Left lobe of liver (tissue), 2 donors: ENCODE data around the gene KRT9. TPM values are rescaled to one million over a fixed set of nuclear protein-coding genes. Genes with fewer than 3 reads are reported as not detected.
A peak's percentile ranks its signal among the peaks of the same experiment; 100 is the strongest.

Experiments
- ATAC-seq: fragments of 200-7000 bp; cut with Tn5 transposase; one replicate; pipeline ENCODE4 v1.9.1; 2020; ENCODE audit warnings: mild to moderate bottlenecking, moderate library complexity
- DNase-seq: peaks from one replicate; pipeline ENCODE4 v3.0.0-alpha.2; 2020; ENCODE audit warnings: low spot score
- total RNA-seq: library from RNA; stranded (reverse); gene quantifications from one replicate; pipeline ENCODE4 v1.2.1, GENCODE V29; 2021
- donor health status: DM: no; HTN: no; CAD: no; lungs with moderate emphysema.
- donor health status: DM: no; HTN: yes; CAD: no.

Gene KRT9
- total RNA-seq, 1 donor from 2014 or later = not detected

DNA sequence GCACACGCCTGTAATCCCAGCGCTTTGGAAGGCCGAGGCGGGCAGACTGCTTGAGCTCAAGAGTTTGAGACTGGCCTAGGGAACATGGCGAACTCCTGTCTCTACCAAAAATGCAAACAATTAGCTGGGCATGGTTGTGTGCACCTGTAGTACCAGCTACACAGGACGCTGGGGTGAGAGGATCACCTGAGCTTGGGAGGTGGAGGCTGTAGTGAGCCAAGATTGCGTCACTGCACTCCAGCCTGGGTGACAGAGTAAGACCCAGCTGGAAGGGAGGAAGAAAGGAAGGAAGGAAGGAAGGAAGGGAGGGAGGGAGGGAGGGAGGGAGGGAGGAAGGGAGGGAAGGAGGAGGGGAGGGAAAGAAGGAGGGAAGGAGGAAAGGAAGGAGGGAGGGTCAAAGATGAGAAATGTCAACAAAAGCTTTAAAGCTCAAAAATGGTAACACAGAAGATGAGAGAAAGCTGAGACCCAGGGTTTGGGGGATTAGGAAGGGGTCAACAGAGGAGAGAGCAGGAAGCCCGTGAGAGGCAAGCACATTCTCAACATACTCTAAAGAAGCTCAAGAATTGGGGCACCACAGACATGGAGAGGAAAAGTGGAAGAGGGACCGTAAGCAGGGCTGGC is 38.8 kb downstream of the KRT9 start:
- DNase-seq (no peak), ATAC-seq (no peak)

GRCh38 chr17:41531993-41532392 is 39.9 kb downstream of the KRT9 start:
- DNase-seq (no peak), ATAC-seq (no peak)

DNA sequence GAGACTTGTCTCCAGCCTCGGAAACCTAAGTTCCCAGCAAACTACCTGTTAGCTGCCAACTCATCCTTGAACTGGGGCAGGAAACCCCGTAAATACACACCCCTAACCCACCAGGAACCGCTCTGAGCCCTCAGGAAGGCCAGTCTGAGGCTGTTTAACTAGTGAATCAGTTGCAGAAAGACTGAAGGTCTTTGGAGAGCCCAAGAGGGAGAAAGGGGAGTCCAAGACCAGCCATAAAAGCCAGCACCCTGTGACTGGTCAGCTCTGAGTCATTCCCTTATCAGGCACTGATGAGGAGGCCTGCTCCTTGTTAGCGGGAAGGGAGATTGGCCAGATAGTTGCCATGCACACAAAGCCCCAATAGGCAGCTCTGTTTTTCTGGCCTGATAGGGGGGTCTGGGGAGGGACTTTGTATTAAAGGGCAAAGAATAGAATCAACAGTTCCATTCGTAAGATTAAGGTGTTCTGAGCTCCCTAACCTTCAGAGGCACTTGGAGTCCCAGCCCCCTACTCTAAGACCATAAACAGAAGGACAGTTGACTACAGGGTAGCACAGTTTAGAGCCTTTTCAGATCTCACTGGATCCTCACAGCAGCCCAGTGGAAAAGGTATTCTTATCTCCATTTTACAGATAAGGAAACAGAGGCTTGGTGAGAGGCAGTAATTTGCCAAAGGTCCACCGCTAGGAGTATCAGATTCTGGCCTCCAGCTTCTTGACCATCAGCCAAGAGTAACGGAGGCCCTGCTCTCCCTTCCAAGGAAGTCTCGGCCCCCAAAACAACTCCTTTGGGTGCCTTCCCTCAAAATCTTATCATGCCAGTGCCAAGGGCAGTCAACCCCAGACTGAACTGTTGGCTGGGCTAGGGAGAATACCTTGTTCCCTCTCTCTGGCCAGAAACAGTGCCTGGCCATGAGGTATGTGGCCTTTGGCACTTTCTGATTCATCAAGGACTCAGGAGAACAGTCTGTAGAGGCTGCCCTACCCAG is 41.5 kb downstream of the KRT9 start:
- ATAC-seq (no peak), DNase-seq (no peak)

- no peak for DNase-seq
- ATAC-seq = no peak
Observed at GRCh38 chr17:41529491-41529915, 42.4 kb downstream of the KRT9 start.

GRCh38 chr17:41528959-41529353 is 42.9 kb downstream of the KRT9 start:
- DNase-seq (no peak), ATAC-seq (no peak)

- DNase-seq (no peak), ATAC-seq (peak; percentile 37)
Observed at GRCh38 chr17:41527063-41528023, 44.5 kb downstream of the KRT9 start.

GRCh38 chr17:41524261-41524660 is 47.6 kb downstream of the KRT9 start:
- DNase-seq (no peak), ATAC-seq (no peak)

DNA sequence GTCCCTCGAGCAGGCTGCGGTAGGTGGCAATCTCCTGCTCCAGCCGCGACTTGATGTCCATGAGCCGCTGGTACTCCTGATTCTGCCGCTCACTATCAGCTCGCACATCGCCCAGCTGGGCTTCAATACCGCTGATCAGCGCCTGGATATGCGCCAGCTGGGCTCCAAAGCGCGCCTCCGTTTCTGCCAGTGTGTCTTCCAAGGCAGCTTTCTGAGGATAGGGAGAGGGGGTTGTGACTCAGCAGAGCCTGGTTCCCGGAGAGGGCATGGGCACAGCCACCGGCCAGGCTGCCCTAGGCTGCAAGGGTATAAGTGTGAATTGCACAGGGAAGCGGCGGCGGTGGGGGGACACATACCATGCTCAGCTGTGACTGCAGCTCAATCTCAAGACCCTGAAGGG is 48.1 kb downstream of the KRT9 start:
- no peak for ATAC-seq
- DNase-seq = no peak

GRCh38 chr17:41523225-41523593 is 48.6 kb downstream of the KRT9 start:
- no peak for ATAC-seq
- DNase-seq = no peak

DNA sequence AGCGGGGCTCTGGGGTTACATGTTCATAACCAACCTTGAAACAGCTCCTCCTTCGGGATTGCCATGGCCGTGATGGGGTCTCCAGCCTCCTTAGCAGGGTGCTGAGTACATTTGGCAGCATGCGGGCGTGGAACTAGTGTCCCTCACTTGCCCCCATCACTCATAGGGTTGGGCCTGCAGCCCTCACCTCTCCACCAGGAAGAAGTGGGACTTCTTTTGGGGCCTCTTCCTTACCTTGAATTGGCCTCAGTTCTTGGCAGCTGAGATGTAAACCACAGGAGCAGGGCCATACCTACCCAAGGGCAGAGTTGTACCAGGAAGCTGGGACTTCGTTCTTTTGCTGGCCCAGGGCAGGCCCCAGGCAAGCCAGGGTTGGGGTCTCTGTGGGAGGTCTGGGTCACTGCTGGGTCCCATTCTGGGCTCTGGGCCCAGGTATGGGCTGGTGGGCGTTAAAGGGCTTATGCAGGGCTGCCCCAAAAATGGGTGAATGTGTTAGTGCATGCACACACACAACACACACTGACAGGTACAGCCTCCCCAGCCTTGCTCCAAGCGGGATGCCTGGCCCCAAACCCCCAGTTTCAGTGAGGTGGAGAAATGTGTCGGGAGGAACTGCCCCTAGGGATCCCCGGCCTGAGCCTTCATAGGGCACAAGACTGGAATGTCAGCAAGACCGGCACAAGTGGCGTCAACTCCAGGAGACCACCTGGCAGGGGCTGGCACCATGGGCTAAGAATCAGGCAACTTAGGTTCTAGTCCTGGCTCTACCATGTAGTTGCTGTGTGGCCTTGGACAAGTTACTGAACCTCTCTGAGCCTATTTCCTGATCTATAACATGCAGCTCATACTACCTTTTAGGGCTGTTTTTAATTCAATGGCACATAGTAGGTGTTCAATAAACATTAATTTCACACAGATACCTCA is 49.3 kb downstream of the KRT9 start:
- ATAC-seq = no peak
- no peak for DNase-seq

- peak; percentile 18 for ATAC-seq
- DNase-seq = no peak
Observed at GRCh38 chr17:41521574-41522261, 50.1 kb downstream of the KRT9 start.

GRCh38 chr17:41520821-41521521 is 50.9 kb downstream of the KRT9 start:
- ATAC-seq (no peak), DNase-seq (no peak)

DNA sequence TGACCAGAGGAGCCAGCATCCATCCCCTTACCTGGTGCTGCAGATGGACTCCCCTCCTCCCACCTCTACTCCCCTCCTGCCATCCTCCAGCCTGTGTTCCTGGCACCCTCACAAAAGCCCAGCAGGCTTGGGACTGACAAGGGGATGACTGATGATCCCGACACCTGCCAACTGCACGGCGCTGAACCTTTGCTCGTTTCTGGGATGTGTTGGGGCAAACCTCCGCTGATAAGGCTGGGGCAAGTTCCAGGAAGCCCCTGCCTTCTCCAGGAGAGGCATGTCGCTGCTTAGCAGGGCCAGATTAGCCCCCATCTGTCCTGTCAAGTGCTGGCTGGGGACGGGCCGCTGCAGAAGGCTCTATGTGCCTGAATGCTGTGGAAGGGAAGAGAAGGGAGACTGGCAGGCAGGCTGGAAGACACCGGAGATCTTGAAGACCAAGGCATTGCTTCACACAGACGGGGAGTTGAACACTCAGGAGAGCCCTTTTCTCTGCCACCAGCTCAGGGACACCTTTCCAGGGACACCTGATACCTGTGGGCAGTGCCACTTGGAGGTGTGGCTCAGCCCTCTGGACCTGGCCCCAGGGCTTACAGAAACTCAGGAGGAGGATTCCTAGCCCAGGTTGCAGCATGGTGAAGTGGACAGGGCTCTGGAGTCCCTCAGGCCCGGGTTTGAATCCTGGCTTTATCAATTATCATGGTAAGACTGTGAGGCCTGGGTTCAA is 52.2 kb downstream of the KRT9 start:
- DNase-seq = no peak
- no peak for ATAC-seq

- DNase-seq (no peak), ATAC-seq (no peak)
Observed at GRCh38 chr17:41518789-41519449, 52.9 kb downstream of the KRT9 start, which contains the start of gene KRT15. KRT15 (minus strand) TSS chr17:41518890; CDS start chr17:41518827, 63 bp downstream.

GRCh38 chr17:41518031-41518430 is 53.8 kb downstream of the KRT9 start:
- ATAC-seq (no peak), DNase-seq (no peak)

GRCh38 chr17:41516830-41517283 is 55.0 kb downstream of the KRT9 start:
- DNase-seq (no peak), ATAC-seq (no peak)

DNA sequence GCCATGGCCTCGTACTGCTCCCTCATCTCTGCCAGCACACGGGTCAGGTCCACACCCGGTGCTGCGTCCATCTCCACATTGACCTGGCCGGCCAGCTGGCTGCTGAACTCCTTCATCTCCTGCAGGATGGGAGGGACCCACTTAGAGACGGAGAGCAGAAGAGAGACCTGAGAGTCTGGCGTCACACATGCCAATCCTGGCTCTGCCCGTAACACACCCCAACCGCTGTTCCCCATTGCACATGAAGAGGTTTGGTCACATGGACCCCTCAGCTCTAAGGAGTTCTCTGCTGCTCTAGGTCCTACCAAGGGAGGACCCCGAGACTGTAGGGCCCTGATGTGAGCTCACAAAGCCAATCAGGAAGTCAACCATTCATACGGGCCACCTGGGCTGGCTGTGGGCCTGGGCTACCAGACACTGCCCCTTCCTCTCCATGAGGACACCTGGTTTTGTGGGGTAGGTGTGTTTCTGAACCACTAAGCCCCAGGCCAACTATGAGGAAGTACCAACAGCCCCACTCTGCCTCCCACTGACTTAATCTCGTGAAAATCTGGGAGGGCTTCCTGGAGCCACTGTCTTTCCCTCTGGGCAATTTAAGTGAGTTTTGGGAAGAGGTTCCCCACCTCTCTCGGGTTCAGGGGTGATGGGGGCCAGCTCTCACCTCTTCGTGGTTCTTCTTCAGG is 55.6 kb downstream of the KRT9 start:
- DNase-seq = no peak
- ATAC-seq = no peak
